Bronchial epithelial cell (primary cell): ENCODE data around the gene DCC. TPM values are rescaled to one million over a fixed set of nuclear protein-coding genes. Genes with fewer than 3 reads are reported as not detected.

Experiments
- DNase-seq: peaks from one replicate; pipeline ENCODE4 v3.0.0-alpha.2; 2010; ENCODE audit warnings: low read depth
- FAIRE-seq: peaks from 2 replicates; lab custom pipeline; 2011; peaks lifted over from hg19 to GRCh38; lab: Jason Lieb, UNC
- H3K27me3 ChIP-seq: 2 replicates; pipeline ENCODE4 v1.5.1; 2011; ENCODE audit warnings: low read length; ENCODE audit not compliant: control insufficient read depth, insufficient read depth
- H3K36me3 ChIP-seq: 2 replicates; pipeline ENCODE4 v1.5.1; 2011; ENCODE audit warnings: low read length; ENCODE audit not compliant: control insufficient read depth, insufficient read depth
- H3K4me3 ChIP-seq: 2 replicates; pipeline ENCODE4 v1.5.1; 2011; ENCODE audit warnings: mild to moderate bottlenecking, low read depth, low read length, control low read depth
- CTCF ChIP-seq: IDR thresholded peaks from 2 replicates; pipeline ENCODE4 v1.5.1; 2011; ENCODE audit warnings: mild to moderate bottlenecking, moderate library complexity, low read length, control low read depth, inconsistent platforms; ENCODE audit not compliant: insufficient read depth, severe bottlenecking
- total RNA-seq: library from RNA; depleted of rRNA; stranded (reverse); fragments of >200 nt; gene quantifications from 2 replicates; pipeline ENCODE4 v1.2.1, GENCODE V29; 2014

Gene DCC
- total RNA-seq, 1 donor from 2014 or later = not detected

- no peak for TF ChIP-seq CTCF
- H3K27me3 ChIP-seq = no peaks in the 10 kb centered on the region
- DNase-seq (no peak), FAIRE-seq (no peak)
- H3K4me3 ChIP-seq = no peak overlapping the region
- H3K36me3 ChIP-seq = no peaks in the 10 kb centered on the region
These were observed 808.1 kb downstream of the DCC start for GRCh38 chr18:53148123-53148522.

GRCh38 chr18:53152476-53152875, 812.5 kb downstream of the DCC start:
- TF ChIP-seq CTCF = no peak
- no peaks in the 10 kb centered on the region for H3K36me3 ChIP-seq
- H3K27me3 ChIP-seq = no peaks in the 10 kb centered on the region
- FAIRE-seq = no peak
- DNase-seq = no peak
- H3K4me3 ChIP-seq = no peak overlapping the region

GRCh38 chr18:53153281-53153680, 813.3 kb downstream of the DCC start:
- no peak for FAIRE-seq
- DNase-seq = no peak
- no peak for TF ChIP-seq CTCF
- no peaks in the 10 kb centered on the region for H3K36me3 ChIP-seq
- H3K27me3 ChIP-seq = no peaks in the 10 kb centered on the region
- no peak overlapping the region for H3K4me3 ChIP-seq

GRCh38 chr18:53153800-53154199, 813.8 kb downstream of the DCC start:
- DNase-seq = no peak
- no peaks in the 10 kb centered on the region for H3K36me3 ChIP-seq
- no peak overlapping the region for H3K4me3 ChIP-seq
- no peaks in the 10 kb centered on the region for H3K27me3 ChIP-seq
- no peak for FAIRE-seq
- no peak for TF ChIP-seq CTCF

- Histone ChIP-seq H3K36me3 (no peaks in the 10 kb centered on the region), H3K4me3 (no peak overlapping the region), H3K27me3 (no peaks in the 10 kb centered on the region)
- no peak for TF ChIP-seq CTCF
- DNase-seq (no peak), FAIRE-seq (no peak)
These were observed 825.8 kb downstream of the DCC start for GRCh38 chr18:53165770-53166169.

- Histone ChIP-seq H3K4me3 (no peak overlapping the region), H3K27me3 (no peaks in the 10 kb centered on the region), H3K36me3 (no peaks in the 10 kb centered on the region)
- FAIRE-seq = no peak
- no peak for TF ChIP-seq CTCF
- DNase-seq = no peak
These were observed 829.3 kb downstream of the DCC start for GRCh38 chr18:53169346-53169745.
